ENCODE measurements around the gene ANO10. TPM values are rescaled to one million over a fixed set of nuclear protein-coding genes. Genes with fewer than 3 reads are reported as not detected.
"Not testable (repeated sequence)": the region's sequence is repeated elsewhere in the genome, so short reads cannot be mapped to it uniquely, and the experiment has no call there.

The ANO10 gene
- total RNA-seq, 4 donors from 2014 or later: 20.9 to 70.5 (median 48.0) TPM

- no peaks in the 10 kb centered on the region for H3K9me3 ChIP-seq
- TF ChIP-seq EP300 (IDR thresholded peaks at IDR 0.05; ENCODE audit: low read depth) (no peak), CTCF (IDR thresholded peaks at IDR 0.05) (no peak), POLR2A (IDR thresholded peaks at IDR 0.05) (no peak), POLR2AphosphoS5 (IDR thresholded peaks at IDR 0.05) (no peak)
- intact Hi-C loops (cut with DNase I; ENCODE audit: low total_unique reads): no loop called here
- no peak overlapping the region for H3K4me3 ChIP-seq
- in situ Hi-C loops (cut with MboI; ENCODE audit: low pct_ligation_motif_present in 1 of 4, low pct_unique_long_range_greater_than_20kb in 1 of 4, low sequenced_read_pairs in 3 of 4): no loop called here
- H3K27me3 ChIP-seq: no peaks in the 10 kb centered on the region
- no peak for DNase-seq
- H3K27ac ChIP-seq: no peak overlapping the region
- peaks cover 0 to 9% (median 0%) of the 10 kb centered on the region in 4 donors for H3K4me1 ChIP-seq
- H3K36me3 ChIP-seq: peaks cover 0 to 9% (median 4%) of the 10 kb centered on the region in 4 donors
These were observed 23.9 kb downstream of the ANO10 start for GRCh38 chr3:43597961-43598360.

DNA sequence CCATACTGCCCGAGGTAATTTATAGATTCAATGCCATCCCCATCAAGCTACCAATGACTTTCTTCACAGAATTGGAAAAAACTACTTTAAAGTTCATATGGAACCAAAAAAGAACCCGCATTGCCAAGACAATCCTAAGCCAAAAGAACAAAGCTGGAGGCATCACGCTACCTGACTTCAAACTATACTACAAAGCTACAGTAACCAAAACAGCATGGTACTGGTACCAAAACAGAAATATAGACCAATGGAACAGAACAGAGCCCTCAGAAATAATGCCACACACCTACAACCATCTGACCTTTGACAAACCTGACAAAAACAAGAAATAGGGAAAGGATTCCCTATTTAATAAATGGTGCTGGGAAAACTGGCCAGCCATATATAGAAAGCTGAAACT lies 25.6 kb downstream of the ANO10 start:
- H3K27me3 ChIP-seq; in situ Hi-C loops (cut with MboI; ENCODE audit: low pct_ligation_motif_present in 1 of 4, low pct_unique_long_range_greater_than_20kb in 1 of 4, low sequenced_read_pairs in 3 of 4); H3K9me3 ChIP-seq; H3K27ac ChIP-seq; intact Hi-C loops (cut with DNase I; ENCODE audit: low total_unique reads); H3K4me3 ChIP-seq; DNase-seq; H3K4me1 ChIP-seq: not testable (repeated sequence)
- peaks cover 0 to 16% (median 4%) of the 10 kb centered on the region in 4 donors for H3K36me3 ChIP-seq
- 83 to 100% methylated on average over 1 to 3 of the region's 3 CpGs for WGBS, 2 donors (ENCODE audit: low coverage in 1 of 2)

- H3K27ac ChIP-seq; intact Hi-C loops (cut with DNase I; ENCODE audit: low total_unique reads); H3K4me1 ChIP-seq; DNase-seq; in situ Hi-C loops (cut with MboI; ENCODE audit: low pct_ligation_motif_present in 1 of 4, low pct_unique_long_range_greater_than_20kb in 1 of 4, low sequenced_read_pairs in 3 of 4); H3K4me3 ChIP-seq; H3K27me3 ChIP-seq; H3K9me3 ChIP-seq: not testable (repeated sequence)
- 95 to 100% methylated on average over 3 of the region's 3 CpGs for WGBS, 2 donors (ENCODE audit: low coverage in 1 of 2)
- H3K36me3 ChIP-seq: peaks cover 0 to 25% (median 4%) of the 10 kb centered on the region in 4 donors
These were observed 26.5 kb downstream of the ANO10 start for GRCh38 chr3:43595280-43595679.

DNA sequence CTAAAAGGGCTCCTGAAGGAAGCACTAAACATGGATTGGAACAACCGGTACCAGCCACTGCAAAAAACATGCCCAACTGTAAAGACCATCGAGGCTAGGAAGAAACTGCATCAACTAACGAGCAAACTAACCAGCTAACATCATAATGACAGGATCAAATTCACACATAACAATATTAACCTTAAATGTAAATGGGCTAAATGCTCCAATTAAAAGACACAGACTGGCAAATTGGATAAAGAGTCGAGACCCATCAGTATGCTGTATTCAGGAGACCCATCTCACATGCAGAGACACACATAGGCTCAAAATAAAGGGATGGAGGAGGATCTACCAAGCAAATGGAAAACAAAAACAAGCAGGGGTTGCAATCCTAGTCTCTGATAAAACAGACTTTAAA lies 28.2 kb downstream of the ANO10 start:
- DNase-seq; H3K27ac ChIP-seq; H3K4me1 ChIP-seq; in situ Hi-C loops (cut with MboI; ENCODE audit: low pct_ligation_motif_present in 1 of 4, low pct_unique_long_range_greater_than_20kb in 1 of 4, low sequenced_read_pairs in 3 of 4); intact Hi-C loops (cut with DNase I; ENCODE audit: low total_unique reads); H3K4me3 ChIP-seq; H3K27me3 ChIP-seq; H3K9me3 ChIP-seq: not testable (repeated sequence)
- WGBS, 2 donors (ENCODE audit: low coverage in 1 of 2): 92 to 100% methylated on average over 4 of the region's 4 CpGs
- H3K36me3 ChIP-seq: peaks cover 0 to 27% (median 4%) of the 10 kb centered on the region in 4 donors

- in situ Hi-C loops (cut with MboI; ENCODE audit: low pct_ligation_motif_present in 1 of 4, low pct_unique_long_range_greater_than_20kb in 1 of 4, low sequenced_read_pairs in 3 of 4); H3K9me3 ChIP-seq; H3K27ac ChIP-seq; H3K4me1 ChIP-seq; H3K27me3 ChIP-seq; H3K4me3 ChIP-seq; DNase-seq; intact Hi-C loops (cut with DNase I; ENCODE audit: low total_unique reads): not testable (repeated sequence)
- WGBS, 2 donors (ENCODE audit: low coverage in 1 of 2): 82% methylated on average over 10 of the region's 10 CpGs; no CpG with 5 or more reads in 1 of the 2 donors
- H3K36me3 ChIP-seq: peaks cover 0 to 19% (median 0%) of the 10 kb centered on the region in 4 donors
These were observed 29.9 kb downstream of the ANO10 start for GRCh38 chr3:43591866-43592265.

GRCh38 chr3:43587303-43587702 lies 34.5 kb downstream of the ANO10 start:
- TF ChIP-seq CTCF (IDR thresholded peaks at IDR 0.05) (no peak), POLR2AphosphoS5 (IDR thresholded peaks at IDR 0.05) (no peak), EP300 (IDR thresholded peaks at IDR 0.05; ENCODE audit: low read depth) (no peak), POLR2A (IDR thresholded peaks at IDR 0.05) (no peak)
- Histone ChIP-seq H3K27me3 (no peaks in the 10 kb centered on the region), H3K4me1 (peaks cover 0 to 5% (median 1%) of the 10 kb centered on the region in 4 donors), H3K36me3 (peaks cover 0 to 19% (median 0%) of the 10 kb centered on the region in 4 donors), H3K4me3 (no peak overlapping the region), H3K9me3 (peaks cover 0 to 3% of the 10 kb centered on the region in 2 donors), H3K27ac (no peak overlapping the region)
- DNase-seq: no peak
- in situ Hi-C loops (cut with MboI; ENCODE audit: low pct_ligation_motif_present in 1 of 4, low pct_unique_long_range_greater_than_20kb in 1 of 4, low sequenced_read_pairs in 3 of 4) (no loop called here), intact Hi-C loops (cut with DNase I; ENCODE audit: low total_unique reads) (no loop called here)
- WGBS, 2 donors (ENCODE audit: low coverage in 1 of 2): 83 to 89% methylated on average over 1 to 3 of the region's 3 CpGs
